HG03442 (cell line): Measurements from ENCODE around the gene RPS21.
"Not testable (repeated sequence)": the region's sequence is repeated elsewhere in the genome, so short reads cannot be mapped to it uniquely, and the experiment has no call there.

Experiments used
- ATAC-seq: cut with Tn5 transposase; IDR thresholded peaks from one replicate; pipeline ENCODE4 v1.9.1; 2021; ENCODE audit warnings: mild to moderate bottlenecking, moderate library complexity; ENCODE audit not compliant: unreplicated experiment

The RPS21 gene

DNA sequence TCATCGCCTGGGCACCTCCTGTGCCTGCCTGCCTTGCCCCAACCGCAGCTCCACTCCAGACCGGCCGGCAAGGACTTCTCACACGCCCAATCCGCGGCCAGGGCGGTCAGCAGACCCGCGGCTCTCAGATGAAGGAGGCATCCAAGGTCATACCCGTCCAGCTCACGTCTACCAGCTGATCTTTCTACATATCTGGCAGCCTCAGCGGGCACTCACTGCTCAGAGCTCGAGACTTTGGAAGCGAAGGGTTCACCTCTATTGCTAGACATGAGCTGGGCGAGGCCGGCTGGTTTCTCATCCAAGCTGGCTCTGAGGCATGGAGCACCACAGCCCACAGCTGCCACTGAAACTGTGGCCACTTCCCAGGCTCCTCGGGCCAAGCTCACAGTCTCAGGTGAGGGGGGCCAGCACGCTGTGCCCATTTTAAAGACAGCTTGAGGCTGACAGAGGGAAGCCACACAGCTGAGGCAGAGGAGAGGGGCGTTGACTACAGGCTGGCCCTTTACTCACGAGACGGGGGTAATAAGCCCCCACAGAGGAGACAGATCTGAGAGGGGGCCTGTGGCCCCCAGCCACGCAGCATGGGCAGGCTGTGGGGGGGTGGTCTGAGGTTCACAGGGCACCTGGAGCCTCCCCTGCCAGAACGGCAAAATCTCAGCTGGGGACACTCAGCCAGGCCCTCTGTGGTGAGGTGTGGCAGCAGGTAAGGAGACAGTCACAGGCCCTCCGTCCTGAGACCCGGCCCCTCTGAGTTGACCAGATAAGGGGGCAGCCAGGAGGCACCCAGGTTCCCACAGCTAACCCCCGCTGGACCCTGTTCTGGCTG lies 21.8 kb upstream of the RPS21 start:
- no peak for ATAC-seq

DNA sequence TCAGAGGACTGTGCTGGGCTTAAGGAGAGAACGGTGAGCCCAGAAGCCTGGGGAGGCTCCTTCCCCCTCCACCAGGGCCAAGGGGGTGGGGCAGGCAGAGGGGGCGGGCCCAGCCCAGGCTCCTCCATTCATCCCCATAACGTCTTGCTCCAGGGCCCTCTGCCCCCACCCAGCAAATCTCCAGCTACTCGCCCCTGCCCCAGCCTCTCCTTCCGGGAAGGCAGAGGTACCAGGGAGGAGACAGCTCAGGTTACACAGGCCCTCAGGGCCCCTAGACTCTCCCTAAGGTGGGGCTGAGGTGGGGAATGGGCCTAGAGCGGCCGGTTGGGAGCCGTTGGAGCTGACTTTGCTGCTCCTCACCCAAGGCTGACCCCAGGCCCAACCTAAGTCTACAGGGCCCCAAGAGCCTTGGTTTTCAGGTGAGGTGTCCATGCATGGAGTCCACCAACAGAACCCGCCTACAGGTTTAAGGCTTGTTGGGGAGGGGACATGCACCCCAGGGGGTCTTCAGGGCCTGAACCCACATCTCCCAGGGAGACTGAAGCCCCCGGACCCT lies 21.0 kb upstream of the RPS21 start:
- ATAC-seq: no peak

DNA sequence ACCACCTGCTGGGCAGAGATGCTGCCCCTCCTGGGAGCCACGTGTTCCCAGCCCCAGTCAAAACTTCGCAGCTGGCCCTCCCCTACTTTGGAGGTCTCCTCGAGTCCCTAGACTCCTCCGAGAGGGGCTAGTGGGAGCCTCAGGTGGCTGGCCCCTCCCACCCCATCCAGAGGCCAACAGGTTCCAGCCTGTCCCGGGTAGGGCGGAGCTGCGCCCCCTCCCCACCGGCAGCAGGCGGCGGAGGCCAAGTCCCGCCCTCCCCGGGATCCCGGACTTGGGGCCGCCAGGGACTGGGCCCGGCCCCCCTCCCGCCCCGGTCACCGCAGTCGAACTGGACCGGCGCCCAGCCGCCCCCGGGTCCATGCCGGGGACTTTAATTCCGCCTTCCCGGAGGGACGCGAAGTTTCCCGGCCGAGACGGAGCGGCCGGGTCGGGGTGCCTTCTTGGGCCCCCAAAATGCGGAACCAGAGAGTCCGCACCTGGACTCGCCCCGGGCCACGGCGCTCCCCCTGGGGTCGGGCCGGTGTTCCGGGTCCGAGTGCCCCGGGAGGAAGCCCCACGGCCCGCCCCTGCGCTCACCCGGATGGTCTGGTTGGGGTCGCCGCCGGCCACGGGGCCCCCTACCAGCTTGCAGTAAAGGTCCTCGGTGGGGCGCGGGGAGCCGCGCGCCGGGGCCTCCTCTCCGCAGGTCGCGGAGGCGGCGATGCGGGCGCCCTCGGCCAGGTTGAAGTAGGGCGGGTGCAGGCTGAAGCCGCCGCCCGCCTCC lies 20.4 kb upstream of the RPS21 start:
- no peak for ATAC-seq

DNA sequence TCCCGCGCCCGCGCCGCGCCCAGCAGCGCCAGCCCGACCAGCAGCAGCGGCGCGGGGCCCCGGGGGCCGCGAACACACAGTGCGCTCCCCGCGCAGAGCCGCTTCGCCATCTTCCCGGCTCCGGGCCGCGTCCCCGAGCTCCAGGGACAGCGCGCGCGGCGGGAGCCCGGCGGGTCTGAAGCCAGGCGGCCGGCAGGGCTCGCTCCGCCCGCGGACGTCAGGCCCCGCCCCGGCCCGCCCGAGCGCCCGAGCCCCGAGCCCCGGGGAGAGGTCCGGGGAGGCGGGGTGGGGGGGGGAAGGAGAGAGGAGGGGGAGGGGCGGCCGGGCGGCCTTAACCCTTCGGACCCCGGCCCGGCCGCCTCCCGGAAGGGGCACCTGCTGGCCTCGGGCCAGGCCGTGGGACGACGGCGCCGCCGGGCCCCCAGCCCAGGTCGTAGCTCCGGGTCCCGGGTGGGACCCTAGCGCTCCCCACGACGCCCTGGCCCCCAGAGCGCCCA lies 19.7 kb upstream of the RPS21 start, which contains the start of gene LAMA5:
LAMA5 (minus strand) TSS at position 177 of the 497 bp plus-strand sequence; CDS start at position 110, 67 bp downstream.
- no peak for ATAC-seq

DNA sequence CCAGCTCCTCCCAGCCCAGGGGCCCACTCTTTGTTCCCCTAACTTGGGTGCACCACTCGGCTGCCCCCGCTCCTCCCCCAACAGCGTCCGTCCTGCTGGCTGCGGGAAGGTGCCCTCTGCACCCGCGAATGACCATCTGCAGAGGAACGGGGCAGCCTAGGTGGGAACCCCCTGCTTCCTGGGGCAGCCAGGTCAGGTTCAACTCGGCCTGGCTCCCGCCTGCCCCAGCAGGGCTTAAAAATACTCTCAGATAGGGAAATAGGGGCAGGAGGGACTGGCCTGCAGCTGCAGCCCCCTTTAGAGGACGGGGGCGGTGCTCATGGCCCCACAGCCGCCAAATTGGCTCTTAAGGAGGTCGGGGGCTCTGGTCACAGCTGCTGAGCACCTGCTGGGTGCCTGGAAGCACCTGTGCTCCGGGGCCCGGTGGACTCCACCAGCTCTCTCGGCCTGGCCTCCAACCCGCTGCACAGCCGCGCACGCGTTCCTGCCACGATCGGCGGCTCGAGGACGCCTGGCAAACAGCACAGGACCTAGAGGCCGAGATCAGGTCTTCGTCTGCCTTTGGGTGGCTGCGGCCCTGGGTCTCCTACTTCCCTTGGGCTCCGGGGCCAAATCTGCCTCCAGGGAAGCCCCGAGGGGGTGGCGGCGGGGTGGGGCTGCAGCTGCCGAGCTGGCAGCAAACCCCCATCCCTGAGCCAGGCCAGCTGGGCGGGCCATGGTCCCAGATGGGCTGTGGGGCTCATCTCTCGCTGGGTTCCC lies 19.1 kb upstream of the RPS21 start:
- ATAC-seq: no peak

DNA sequence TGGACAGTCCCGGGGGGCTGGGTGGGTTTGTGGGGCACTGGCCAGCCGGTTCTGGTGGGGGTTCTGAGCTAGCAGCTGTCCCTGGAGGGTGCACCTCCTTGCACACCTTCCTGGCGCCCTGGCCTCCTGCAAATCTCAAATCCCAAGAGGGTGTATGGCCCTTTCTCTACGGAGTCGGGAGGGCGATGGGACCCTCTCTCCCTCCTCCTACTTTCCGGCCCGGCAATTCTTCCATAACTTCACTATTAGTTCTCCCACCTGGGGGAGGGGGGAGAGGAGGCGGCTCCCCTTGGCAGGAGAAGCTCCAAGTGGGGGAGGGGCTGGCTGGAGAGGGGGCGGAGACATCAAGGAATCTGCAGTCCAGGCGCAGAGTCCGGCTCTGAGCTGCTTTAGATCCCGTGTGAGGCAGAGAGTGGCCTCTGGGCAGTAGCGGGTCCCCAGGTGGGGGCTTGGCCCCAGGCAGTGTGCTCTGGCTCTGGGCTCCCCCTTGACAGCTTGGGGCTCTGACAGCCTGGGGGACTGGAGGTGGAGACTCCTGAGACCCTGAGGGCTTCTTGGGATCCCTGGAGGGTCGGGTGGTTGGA lies 18.4 kb upstream of the RPS21 start:
- no peak for ATAC-seq

DNA sequence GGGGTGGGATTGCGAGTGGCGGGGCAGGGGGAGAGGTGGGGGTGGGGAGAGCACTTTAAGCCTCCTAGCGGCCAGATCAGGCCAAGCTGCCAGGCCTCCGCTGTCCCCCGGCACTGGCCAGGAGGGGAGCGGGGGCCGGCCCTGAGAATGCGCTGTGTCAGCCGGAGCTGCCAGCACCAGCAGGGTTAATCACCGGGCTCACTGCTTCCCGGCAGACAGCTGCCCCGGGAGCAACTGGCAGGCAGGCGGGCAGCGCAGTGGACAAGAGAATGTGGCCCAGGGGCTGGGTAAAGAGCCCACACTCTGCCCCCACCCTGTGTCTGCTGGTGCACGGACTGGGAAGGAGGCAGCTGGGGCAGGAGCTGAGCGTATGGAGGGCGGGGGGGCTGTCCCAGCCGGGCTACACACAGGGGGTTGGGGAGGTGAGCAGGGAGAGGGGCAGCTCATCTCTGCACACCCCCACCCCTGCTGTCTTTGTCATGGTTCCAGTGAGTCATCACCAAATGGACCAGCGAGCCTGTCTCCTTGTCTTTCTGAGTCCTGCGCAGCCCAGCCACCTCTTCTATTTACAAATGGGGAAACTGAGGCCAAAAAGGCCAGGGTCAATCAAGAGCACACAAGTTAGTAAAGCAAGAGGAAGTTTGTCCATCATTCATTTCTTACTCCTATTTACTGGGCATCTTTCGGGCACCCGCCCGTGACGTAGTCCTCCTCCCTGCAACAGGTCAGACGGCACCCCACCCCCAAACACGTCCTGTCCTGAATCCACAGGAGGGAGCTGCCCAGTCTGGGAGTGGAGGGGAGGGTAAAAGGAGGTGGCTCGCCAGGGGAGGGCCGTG lies 17.7 kb upstream of the RPS21 start:
- ATAC-seq: no peak

DNA sequence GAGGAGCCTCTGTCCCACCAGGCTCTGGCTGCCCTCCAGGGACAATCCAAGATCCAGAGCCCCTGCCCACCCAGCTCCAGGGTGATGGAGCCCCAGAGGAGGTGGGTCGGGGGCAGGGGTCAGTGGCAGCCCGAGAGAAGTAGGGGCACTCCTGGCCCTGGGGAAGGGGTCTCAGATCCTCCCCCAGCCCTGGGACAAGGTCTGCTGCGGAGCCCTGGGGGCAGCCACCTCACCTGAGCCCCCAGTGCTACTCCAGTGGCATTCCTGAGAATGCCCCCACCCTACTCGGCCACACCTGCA lies 17.1 kb upstream of the RPS21 start:
- ATAC-seq: no peak

DNA sequence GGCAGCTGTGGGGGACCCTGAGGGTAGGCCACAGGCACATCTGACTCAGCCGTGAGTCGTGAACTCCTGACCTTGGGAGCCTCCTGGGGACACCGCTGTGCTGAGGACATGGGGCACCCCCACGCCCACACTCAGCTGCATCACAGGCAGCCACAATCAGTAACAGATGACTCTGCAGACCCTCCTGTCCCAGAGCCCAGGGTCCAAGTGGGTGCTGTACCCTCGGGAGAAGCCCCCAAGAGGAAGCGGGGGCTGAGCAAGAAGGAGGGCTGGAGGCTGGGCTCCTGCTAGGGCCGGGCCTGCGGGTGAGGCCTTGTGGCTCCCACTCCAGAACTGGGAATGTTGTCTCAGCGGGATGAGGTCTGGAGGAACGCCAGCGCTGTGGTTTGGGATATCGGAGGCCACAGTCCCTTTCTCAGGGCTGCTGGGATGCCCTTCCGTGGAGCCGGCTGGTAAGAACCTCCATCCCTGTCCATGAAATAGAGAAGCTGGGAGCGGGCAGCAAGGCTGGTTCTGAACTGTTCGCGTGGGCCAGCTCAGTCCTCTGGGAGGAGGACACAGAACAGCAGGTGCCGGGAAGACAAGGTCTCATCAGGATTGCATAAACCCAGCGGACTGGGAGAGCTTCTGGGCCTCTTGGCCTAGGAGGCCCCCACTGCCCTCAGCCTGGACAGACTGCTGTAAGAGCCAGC lies 16.6 kb upstream of the RPS21 start:
- no peak for ATAC-seq

DNA sequence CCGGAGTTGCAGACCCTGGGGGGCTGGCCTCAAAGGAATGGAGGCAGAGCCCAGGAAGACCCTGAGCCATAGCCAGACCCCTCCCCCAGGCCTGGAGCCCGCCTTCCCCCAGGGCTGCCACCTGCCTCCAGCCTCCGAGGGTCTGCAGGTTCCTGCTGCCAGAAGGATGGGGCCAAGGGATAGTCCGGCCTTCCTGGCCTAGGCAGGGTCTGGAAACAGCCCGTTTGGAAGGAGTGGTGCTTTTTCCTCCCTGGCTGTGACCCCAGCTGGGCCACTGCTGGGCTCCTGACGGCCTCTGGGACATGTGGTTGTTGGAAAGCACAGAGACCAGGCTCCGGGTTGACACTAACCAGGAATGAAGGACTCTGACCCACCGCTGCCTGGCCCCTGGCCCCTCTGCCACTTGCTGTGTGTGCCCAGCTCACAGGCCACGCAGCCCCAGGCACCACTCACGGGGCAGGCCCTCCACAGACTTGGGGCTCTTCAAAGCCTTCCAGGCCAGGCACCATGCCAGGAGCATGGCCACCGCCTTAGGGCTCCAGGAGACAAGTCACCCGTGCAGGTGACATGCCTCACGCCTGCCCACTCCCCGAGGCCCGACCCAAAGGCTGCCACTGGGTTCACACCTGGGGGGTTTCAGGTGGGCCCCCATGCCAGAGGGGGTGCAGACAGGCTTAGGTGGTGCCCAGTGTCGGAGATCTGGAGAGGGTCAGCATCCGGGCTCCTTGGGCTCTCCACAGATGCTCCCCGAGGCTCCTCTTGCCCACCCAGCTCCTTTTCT lies 15.9 kb upstream of the RPS21 start:
- ATAC-seq: no peak

DNA sequence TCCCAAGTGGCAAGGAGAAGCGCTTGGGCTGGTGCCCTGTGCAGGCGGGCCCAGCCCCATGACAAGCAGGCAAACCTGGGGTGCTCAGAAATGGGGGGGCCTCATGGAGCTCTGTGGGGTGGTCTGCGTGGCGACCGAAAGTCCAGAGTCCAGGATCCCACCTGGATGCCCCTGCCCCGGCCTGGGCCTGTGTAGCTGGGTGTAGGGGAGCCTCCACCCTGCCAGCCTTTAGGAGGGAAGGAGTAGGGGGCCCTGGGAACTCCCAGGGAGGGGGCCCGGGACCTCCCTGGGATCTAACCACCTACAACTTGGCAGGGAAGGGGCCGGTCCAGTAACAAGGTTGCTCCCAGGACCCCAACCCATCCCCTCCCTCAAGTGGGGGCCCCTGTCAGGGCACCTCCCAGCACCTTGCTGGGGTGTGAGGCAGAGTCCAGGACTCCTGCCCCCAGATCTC lies 15.3 kb upstream of the RPS21 start:
- ATAC-seq: no peak

DNA sequence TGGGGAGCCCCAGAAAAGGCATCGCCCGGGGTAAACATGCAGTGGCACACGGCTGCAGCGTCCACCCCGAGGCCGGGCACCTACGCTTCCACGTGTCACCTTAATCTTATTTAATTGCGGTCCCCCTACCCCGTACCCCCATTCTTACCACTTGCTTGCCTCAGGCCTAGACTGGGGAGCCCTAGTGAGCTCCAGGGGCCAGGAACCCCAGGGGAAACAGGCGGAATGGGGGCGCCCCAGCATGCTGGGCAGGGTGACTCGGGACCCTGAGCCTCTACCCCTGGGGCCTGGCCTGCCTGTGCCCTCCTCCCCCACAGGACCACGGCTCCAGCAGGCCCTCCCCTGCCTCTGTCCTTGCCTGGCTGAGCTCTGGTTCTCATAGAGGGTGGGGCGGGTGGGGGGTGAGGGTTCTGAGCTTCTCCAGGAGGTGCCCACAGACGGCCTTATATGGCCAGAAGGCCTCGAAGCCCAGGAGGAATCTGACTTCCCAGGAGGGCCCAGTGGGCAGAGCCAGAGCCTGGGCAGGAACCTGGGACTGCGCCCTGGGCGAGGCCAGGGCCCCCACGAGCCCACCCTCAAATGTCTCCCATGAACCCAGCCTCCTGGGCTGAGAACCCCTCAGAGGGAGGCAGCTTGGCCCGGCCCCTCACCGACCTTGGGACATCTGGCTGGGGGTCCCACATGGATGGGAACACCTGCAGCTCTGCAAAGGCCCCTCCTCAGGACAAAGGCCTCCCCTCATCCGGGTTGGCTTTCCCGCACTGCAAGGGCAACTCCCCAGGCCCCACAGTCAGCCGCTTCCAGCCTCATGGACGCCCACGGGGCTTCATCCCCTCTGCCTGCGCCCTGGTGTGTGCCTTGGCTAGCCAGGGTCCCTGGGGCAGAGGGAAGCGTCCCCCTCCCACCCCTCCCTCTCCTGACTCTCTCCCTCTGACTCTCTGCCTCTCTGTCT lies 14.6 kb upstream of the RPS21 start:
- no peak for ATAC-seq

DNA sequence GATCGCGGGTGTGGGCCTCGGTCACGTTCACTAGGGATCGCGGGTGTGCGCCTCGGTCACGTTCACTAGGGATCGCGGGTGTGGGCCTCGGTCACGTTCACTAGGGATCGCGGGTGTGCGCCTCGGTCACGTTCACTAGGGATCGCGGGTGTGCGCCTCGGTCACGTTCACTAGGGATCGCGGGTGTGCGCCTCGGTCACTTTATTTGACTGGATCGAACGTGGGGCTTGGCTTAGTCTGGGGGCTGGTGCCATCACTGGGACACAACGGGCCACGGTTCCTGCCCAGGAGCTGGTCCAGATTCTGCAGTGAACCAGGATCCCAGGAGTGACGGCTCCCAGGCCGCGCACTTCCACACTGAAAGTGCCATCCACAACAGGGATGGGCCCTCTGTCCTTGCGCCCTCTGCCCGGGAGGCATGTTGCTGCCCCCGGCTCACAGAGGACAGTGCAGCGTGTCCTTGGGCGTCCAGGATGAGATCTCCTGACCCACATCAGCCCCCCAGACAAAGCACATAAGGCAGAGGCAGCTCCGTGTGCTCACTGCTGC lies 13.2 kb upstream of the RPS21 start:
- ATAC-seq: not testable (repeated sequence)

DNA sequence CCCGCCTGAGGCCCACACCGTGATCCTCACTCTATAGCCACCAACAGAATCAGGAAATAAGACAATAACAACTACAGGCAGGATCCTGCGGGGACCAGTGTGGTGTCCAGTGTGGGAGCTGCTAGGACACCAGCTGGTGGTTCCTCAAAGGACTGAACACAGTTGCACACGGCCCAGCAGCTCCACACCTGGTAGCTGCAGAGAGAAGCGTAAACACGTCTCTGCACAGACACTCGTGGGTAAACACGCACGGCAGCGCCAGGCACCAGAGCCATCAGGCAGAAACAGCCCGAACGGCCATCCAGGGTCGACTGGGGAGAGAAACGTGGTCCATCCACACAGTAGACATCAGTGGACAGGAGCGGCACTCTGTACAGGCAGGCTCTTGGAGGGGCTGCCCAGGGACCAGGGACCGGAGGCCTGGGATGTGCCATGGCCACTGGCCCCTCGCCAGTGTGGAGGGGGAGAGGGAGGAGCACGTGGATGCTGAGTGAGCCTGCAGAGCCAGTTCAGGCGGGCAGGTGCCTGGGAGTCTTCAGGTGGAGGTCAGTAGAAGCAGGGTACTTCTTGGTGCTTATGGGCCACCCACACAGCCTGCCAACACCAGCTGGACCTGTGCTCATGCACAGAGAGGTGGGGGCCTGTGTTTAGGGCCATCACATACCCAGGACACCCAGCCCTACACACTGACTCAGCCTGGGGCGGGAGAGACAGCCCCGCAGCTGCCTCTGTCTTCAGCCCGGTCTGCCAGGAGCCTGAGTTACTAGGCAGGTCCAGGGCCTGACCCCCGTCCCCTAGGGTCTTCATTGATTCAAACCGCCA lies 12.4 kb upstream of the RPS21 start:
- ATAC-seq: no peak

DNA sequence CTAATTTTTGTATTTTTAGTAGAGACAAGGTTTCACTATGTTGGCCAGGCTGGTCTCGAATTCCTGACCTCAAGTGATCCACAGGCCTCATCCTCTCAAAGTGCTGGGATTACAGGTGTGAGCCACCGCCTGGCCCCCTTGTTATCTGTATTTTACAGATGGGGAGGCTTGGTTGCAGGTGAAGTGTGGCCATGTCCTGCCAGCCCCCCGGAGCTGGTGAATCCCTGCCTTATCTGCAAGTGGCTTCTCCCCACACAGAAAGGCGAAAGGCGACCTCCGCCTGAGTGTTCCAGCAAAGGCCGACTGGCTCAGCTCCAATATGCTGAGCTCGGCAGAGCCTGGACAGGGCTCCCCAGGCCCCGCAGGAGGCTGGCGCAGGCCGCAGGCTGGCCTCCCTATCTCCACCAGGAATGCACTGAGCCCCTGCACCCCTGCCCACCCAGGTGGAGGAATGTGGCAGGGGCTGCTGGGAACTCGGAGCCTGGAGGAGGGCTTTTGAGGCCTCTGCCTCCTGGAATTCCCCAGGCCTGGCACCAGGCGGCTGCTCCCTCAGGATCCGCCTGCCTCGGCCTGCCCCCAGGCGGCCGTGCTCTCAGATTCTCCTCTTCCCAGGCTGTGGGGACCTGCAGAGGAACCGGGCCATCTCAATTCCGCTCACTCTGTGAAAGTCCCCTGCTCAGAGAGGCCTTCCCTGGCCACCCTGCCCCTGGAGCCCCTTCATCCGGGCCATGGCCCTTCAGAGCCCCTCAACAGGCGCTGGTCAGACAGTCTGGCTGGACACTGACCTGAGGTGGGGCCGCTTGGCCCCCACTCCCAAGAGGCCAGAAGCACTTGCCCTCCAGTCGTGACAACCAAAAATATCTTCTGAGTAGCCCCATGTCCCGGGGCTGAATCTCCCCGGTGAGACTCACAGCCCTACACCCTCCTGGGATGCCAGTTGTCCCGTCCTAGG lies 10.5 kb upstream of the RPS21 start:
- ATAC-seq: no peak
